ENCODE measurements around the gene DMWD. TPM values are rescaled to one million over a fixed set of nuclear protein-coding genes. Genes with fewer than 3 reads are reported as not detected.

DMWD gene
- total RNA-seq, 2 experiments from 2014 or later = 20.6 TPM

DNA sequence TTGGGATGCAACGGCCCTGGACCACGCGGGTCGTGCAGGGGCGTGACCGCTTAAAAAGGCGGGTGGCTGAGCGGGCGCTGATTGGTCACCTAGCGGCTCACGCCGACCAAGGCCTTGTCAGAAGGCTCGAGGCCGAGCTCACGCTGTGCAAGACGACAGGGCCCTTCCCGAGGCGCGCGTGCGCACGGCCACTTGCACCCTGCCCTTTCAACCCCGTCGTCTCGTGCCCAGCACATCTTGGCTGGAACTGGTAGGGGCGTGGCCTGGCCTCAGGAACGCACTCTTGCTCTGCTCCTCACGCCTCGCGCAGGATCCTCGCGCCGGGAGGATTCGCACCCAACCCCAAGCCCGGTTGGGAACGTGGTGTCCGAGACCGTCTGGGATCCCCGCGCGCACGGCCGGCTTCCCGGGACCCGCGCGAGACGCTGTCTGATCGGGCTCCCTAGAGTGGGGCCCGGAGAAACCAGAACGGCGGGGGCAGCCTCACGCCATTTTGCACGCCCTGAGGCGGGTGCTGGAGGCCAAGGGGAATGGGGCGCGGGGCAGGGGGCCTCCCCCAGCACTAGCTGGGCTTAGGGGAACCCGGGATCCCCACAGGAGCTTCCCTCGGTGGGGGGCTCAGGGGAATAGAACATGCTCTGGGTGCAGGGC, 59.4 kb downstream of the DMWD start, which contains the start of gene MEIOSIN:
Gene MEIOSIN (plus strand): TSS at position 280 of the 651 bp plus-strand sequence. CDS start 1,938 bp downstream, outside the sequence.
- no peak for ATAC-seq
- Mint-ChIP-seq H3K36me3 (ENCODE audit: low read depth) (no peaks in the 10 kb centered on the region), H3K4me3 (no peak within 1 kb of the TSS), H3K27ac (no peak within 1 kb of the TSS), H3K27me3 (ENCODE audit: low read depth) (no peaks in the 10 kb centered on the region), H3K9me3 (ENCODE audit: insufficient read depth) (no peaks in the 10 kb centered on the region), H3K4me1 (ENCODE audit: low read depth) (peaks cover 17% of the 10 kb centered on the region)
- ChIA-PET CTCF (interaction anchor here (1.4 kb wide), 1 partner anchor 40 kb away, joined by 5 read pairs; no protein-coding TSS in a partner anchor), POLR2A (no interaction called here)
- DNase-seq = no peak

Other genes starting within 250 kb of the DMWD start
- 10 to 100 TPM; 13.4 to 14.9 TPM for gene OPA3, start 208.0 kb downstream of the DMWD start, total RNA-seq
- not detected for gene GPR4, start 190.6 kb downstream of the DMWD start, total RNA-seq
- 10 to 100 TPM; 93.6 to 97.6 TPM for gene EML2, start 153.4 kb downstream of the DMWD start, total RNA-seq
- 1 to 10 TPM; 7.0 to 9.2 TPM for gene GIPR, start 124.6 kb downstream of the DMWD start, total RNA-seq
- gene SNRPD2, start 100.9 kb downstream of the DMWD start, total RNA-seq = 100 to 1,000 TPM; 634 to 652 TPM
- 1 to 10 TPM; 6.7 to 8.0 TPM for gene QPCTL, start 100.2 kb downstream of the DMWD start, total RNA-seq
- gene FBXO46, start 61.9 kb downstream of the DMWD start, total RNA-seq = 10 to 100 TPM; 32.6 to 33.9 TPM
- gene MEIOSIN, start 59.4 kb downstream of the DMWD start, total RNA-seq = not detected
- under 1 TPM; 0.53 to 0.89 TPM for gene SIX5, start 23.6 kb downstream of the DMWD start, total RNA-seq
- gene DMPK, start 10.4 kb downstream of the DMWD start, total RNA-seq = 10 to 100 TPM in 1 of 2 experiments, 1 to 10 TPM in 1; 9.9 to 14.4 TPM
- gene RSPH6A, start 22.5 kb upstream of the DMWD start, total RNA-seq = under 1 TPM; 0.55 to 0.68 TPM
- gene SYMPK, start 70.3 kb upstream of the DMWD start, total RNA-seq = 10 to 100 TPM; 97.3 to 98.3 TPM
- gene FOXA3, start 71.5 kb upstream of the DMWD start, total RNA-seq = not detected
- gene IRF2BP1, start 93.3 kb upstream of the DMWD start, total RNA-seq = 10 to 100 TPM; 18.0 to 19.1 TPM
- 10 to 100 TPM; 10.4 to 11.3 TPM for gene MYPOP, start 109.8 kb upstream of the DMWD start, total RNA-seq
- gene NANOS2, start 121.9 kb upstream of the DMWD start, total RNA-seq = not detected
- not detected for gene NOVA2, start 181.0 kb upstream of the DMWD start, total RNA-seq
- gene CCDC61, start 202.6 kb upstream of the DMWD start, total RNA-seq = 10 to 100 TPM; 26.3 to 29.2 TPM
- not detected for gene PGLYRP1, start 230.2 kb upstream of the DMWD start, total RNA-seq
- not detected for gene IGFL4, start 248.2 kb upstream of the DMWD start, total RNA-seq

Measured in activated CD8-positive, alpha-beta T cell treated with anti-CD3 and anti-CD28 coated beads, Interleukin-2, amount 10 ng/mL, durations not matched to agents 7 days and 5 days (primary cell).